Stimulated activated CD4-positive, alpha-beta T cell treated with anti-CD3 and anti-CD28 coated beads, Interleukin-4, amount 100 ng/mL, for 48 hours (primary cell): ENCODE measurements around the gene BAHD1.

Source experiments
- DNase-seq, 2 donors: peaks; one replicate each; pipeline ENCODE4 v3.0.0-alpha.2; 2020; ENCODE audit warnings: low read depth in 2 of 2

Gene BAHD1

GRCh38 chr15:40424483-40425115 is 16.2 kb upstream of the BAHD1 start:
- DNase-seq, result no peak

DNA sequence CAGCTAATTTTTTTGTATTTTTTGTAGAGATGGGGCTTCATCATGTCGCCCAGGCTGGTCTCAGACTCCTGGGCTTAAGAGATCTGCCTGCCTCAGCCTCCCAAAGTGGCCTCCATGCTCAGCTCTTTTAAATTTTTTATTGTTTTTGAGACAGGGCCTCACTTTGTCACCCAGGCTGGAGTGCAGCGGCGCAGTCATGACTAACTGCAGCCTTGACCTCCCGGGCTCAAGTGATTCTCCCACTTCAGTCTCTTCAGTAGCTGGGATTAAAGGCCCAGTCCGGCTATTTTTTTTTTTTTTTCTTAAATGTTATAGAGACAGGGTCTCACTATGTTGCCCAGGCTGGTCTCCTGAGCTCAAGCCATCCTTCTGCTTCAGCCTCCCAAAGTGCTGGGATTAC is 15.1 kb upstream of the BAHD1 start:
- no peak for DNase-seq

GRCh38 chr15:40427188-40427587 is 13.6 kb upstream of the BAHD1 start:
- DNase-seq, result no peak

DNA sequence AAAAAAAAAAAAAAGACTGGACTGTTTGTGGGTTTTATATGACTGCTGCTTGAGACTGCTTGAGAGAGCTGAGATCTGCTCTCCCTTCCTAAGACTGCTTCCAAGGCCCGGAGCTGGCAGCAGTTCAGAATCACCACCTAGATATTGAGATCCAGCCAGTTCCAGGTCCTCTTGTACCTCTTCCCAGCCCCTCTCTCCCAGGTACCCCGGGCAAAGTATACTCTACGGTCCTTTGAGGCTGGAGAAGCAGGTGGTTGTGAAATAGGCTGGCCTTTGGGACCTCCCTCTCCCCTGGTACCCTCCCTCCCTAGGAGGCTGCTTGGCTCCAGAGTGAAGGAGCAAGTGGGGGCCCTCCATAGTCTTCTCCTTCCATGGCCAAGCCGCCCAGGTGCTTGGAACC is 12.6 kb upstream of the BAHD1 start:
- DNase-seq, result no peak

- no peak for DNase-seq
These were observed 11.6 kb upstream of the BAHD1 start for GRCh38 chr15:40429068-40429710.

DNA sequence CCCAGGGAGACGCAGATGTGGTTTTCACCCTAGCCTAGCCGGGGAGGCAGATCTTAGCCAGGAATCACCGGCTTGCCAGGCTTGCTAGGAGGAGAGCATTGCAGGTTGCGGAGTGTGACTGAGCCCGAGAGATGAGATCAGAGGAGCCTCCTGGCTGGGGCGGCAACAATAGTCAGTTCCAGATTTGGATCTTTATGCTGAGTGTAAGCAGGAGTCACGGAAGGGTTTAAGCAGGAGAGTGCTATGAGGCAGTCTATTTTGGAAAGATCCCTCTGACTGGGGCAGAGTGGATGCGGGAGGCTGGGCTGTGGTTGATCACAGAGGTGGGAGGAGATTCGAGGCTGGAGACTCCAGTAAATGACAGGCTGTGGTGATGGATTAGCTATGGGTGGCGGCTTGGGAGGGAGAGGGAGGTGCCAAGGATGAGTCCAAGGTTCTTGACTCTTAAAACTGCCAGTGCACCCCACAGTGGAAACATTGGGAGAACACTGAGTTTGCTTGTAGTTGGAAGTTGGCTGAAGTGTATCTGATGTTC is 10.4 kb upstream of the BAHD1 start:
- DNase-seq, result no peak

GRCh38 chr15:40435023-40435709 is 5.6 kb upstream of the BAHD1 start:
- DNase-seq, result no peak

GRCh38 chr15:40435710-40436089 is 5.1 kb upstream of the BAHD1 start:
- DNase-seq, result no peak

DNA sequence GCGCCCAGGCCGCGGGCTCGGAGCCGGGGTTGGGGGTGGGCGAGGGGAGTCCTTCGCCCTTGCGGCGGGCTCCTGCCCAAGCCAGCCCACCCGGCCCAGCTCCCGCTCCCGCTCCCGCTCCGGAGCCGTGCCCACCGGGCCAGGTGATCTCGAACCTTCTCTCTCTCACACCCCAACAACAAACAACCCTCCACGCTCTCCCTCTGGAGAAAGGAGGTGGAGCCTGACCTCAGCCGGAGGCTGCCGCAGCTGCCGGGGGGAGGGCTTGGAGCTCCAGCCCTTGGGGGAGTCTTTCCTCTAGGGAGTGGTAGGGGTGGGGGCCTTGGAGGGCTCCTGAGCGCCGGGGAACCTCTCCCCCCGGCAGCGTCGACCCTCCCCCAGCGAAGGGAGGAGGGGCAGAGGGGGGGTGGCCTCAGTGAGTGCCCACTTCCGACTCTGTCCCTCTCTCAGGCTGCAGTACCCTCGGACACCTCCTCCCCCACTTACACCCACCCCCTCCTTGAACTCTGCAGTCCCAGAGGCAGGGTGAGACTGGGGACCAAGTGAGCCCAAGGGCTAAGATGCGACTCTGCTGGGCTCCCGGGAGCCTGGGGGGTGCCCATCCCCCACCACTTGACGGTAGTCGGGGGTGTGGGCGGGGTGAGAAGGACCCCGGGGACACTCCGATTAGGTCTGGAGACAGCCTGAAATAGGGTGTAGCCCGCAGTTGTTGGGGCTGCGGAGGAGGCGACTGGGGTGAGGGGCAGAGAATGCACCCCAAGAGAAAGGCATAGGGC is 4.4 kb upstream of the BAHD1 start:
- no peak for DNase-seq

DNA sequence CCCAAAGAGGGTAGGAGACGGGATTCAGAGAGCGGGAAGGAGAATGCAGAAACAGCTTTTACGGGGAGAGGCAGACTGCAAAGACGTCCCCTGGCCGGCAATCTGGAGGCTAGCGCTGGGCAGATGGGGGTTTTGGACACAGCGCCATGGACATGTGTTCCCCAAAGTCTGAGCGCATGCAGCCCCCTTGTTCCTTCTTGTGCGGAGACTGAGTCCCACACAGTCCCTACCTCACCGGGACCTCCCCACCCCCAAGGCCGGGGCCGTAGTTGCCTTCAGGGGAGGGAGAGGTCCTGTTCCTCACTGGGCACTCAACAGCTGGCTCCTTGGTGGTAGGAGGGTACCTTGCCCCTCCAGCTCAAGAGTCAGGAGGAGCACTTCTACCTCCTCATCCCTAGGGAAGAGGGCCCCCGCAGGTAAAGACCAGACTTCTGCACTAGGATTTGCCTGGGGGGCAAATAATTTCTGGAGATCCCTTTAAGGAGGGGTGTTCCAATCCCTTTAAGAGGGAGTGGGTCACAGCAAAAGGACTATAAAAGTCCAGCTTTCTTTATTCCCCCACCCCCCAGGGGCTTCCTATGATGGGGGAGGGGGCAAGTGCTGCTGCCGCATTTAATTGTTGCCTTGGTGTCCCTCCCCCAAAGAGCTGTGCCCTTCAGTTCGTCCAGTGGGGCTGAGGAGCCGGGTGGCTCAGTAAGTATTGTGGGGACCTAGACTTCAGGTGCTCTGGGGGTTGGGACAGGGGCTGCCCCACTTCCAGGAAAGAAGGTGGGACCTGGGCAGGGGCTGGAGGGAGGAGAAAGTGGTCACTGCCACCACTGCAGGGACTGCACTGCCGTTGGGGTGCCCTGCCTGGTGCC is 3.6 kb upstream of the BAHD1 start:
- no peak for DNase-seq

DNA sequence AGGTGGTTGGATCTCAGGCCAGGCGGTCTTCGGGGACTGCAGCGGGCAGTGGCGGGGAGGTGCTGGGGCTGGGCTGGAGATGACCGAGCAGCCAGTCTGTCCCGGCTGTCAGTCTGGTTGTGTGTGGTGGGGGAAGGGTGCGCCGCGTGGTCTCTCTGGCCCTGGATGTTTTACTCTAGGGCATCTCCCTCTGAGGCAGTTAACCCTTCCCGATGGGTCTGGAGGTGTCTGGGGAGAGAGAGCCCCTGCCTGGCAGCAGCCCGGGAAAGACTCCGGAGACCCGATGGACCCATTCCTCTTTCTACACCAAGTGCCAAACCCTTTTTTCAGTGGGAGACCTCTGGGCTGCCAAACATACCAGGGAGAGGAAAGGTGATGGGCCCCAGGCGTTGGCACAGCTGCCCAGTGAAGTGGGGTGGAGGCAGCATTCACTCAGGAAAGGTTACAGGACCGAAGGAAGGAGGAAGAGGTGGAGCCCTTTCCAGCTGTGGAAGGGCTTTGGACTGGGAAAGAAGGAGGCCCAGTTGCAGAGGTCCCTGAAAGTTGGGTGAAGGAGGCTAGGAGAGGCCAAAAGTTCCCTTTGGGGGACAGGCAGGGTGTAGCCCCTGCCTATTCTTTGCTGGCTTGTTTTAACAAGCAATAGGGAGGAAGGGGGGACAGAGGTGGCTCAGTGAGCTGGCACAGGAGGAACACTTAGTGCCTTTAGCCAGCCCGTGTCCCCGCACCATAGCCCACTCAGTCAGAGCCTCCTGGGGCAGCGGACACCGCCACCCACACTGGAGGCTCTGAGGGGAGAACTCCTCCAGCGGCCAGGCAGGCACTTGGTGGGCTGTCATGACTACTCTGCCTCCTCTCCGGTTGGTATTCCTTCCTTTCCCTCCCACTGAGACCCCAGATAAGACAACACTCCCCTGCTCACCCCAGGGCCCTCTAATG is 2.7 kb upstream of the BAHD1 start:
- no peak for DNase-seq

GRCh38 chr15:40438712-40439111 is 2.0 kb upstream of the BAHD1 start:
- DNase-seq, result no peak

GRCh38 chr15:40439461-40439959 is 1.2 kb upstream of the BAHD1 start:
- no peak for DNase-seq

DNA sequence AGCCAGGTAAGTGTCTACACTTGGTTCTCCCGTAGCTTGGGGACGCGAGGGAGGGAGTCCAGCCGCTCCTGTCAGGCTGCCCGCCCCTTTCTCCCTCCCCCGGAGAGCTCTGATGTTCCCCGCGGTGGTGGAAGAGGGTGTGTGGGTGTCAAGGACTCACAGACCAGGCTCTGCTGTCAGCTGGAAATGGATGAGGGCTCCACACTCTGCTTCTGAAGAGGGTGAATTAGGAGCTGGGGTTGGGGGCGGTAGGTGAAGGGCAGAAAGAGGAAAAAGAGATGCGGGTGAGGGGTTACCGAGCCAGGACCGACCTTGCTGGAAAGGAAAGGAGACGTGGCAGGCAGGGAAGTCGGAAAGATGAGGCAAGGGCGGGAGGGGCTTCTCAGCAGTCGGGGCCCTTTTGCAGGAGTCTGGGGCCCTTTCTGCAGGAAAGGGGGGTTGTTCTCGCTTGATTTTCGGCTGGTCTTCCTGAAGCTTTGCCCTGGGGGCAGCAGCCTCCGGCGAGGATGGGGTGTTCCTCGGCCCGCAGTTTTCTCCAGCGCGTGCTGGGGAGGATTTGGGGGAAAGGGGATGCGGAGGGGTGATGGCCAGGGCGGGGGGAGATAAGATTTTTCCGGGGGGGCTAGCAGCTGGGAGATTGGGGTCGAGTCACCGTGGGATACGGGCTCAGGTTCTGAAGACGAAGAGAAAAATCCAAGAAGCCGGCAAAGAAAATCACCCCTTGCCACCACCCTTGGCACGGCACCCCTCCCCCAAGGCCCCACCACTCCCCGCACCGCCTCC is 602 bp upstream of the BAHD1 start:
- DNase-seq, result peak in 1 of 2 donors; percentile 24

DNA sequence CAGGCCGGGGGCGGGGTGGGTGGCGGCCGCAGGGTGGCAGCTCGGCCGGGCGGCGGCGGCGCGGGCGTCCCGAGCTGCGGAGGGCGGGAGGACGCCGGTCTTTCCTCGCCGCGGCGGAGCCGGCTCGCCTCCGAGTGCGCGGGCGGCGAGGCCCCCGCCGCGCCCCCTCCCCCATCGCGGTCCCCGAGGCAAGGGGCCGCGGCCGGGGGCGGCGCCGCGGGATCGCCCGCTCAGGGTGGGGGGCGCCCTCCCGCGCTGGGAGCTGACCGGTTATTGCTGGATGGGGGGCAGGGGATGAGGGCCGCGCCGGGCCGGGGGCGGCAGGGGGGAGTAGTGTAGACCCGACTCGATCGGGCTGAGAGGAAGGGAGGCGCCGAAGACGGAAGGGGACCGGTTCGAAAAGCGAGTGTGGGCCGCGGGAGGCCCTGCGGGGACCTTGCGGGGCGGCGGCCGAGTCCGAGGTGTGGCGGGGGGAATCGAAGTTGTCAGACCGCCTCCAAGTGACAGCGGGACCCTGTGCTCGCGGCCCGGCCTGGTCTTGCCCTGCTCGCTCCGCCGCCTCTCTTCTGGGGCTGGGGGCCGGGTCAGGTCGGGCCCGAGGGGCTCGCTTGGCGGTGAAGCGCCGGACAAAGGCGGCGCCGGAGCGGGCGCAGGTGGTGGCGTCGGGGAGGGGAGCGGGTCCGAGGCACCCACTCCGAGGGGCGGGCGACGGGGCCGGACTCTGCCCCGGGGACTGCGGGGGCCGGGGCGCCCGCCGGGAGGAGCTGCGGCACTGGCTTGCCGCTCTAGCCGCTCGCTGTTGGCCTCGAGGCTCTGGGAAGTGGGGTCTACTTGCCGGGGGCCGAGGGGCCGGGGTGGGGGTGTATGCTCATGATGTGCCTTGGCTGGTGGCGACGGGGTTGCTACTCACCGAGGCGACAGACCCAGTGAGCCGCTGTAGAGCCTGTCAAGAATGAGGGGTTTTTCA is 1.1 kb downstream of the BAHD1 start:
- no peak for DNase-seq

DNA sequence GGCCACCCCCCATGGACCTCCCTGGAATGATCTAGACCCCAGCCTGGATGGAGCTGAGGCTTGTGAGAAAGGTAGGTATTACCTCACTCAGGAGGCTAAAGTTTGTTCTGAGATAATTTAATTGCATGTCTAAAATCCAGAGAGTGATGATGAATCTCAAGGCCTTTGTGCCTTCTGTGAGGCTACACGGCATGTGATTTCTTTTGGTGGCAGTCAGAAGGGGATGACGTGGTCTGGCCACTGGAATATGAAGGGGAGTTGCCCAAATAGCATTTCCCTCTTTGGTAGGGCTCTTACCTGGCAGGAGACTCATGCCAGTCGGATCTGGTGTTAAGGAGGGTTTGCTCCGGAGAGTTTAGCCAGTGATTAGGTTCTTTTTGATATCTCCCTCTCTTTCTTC is 2.5 kb downstream of the BAHD1 start:
- no peak for DNase-seq

GRCh38 chr15:40443846-40444245 is 3.1 kb downstream of the BAHD1 start:
- DNase-seq, result no peak

DNA sequence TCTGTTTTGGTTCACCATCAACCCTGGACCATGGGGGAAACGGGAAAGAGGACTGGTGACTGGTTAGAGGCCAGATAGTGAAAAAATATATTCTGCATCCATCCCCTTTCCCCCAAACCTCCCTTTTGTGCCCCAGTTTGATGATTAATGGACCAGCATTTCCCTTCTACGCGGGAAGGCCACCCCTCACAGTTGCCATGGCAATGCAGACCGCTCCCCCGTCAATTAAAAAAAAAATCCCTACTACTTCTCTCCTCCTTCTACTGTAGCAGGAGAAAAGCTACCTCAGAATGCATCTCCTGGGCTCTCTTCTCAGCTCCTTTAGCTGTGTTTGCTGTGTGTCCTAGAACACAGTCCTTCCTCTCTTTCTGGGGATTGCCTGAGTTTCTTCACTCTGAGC is 4.0 kb downstream of the BAHD1 start:
- no peak for DNase-seq
